Activated CD4-positive, alpha-beta T cell treated with anti-CD3 and anti-CD28 coated beads for 48 hours (primary cell): ENCODE measurements around the gene MGAT4A.
"Not testable (repeated sequence)": the region's sequence is repeated elsewhere in the genome, so short reads cannot be mapped to it uniquely, and the experiment has no call there.

Experiments used
- DNase-seq: peaks from one replicate; pipeline ENCODE4 v3.0.0-alpha.2; 2020

MGAT4A gene

GRCh38 chr2:98728088-98728718 is 2.7 kb downstream of the MGAT4A start:
- not testable (repeated sequence) for DNase-seq

GRCh38 chr2:98727369-98728087 is 3.4 kb downstream of the MGAT4A start:
- DNase-seq = no peak

- no peak for DNase-seq
Measured at GRCh38 chr2:98726735-98727368, 4.1 kb downstream of the MGAT4A start.

DNA sequence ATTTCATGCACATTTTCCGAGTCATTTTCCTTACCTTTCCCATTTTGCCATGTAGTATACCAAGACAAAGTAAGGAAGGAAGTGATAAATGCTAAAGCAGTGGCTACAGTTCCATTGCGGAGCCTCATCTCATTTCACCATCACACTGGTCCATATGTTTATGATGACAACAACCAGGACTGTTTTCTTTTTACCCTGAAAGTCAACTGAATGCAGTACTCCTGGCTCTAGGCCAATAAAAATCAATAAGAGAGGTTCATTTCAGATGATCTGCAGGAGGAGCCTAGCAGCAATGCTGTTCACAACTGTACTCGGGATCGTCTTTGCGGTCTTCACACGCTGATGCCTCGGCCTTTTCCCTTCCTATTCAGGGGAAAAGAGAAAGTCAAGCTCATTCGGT is 4.7 kb downstream of the MGAT4A start:
- no peak for DNase-seq

DNA sequence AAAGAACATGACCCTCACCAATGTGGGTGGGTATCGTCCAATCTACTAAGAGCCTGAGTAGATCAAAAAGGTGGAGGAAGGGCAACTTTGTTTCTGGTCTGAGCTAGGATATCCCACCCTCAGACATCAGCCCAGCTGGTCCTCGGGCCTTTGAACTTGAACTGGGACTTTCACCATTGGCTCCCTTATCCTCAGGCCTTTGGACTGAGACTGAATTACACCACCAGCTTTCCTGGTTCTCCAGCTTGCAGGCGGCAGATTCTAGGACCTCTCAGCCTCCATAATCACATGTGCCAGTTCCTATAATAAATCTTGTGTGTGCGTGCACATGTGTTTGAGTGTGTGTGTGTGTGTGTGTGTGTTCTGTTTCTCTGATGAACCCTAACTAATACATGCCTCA is 10.6 kb downstream of the MGAT4A start:
- DNase-seq = no peak

DNA sequence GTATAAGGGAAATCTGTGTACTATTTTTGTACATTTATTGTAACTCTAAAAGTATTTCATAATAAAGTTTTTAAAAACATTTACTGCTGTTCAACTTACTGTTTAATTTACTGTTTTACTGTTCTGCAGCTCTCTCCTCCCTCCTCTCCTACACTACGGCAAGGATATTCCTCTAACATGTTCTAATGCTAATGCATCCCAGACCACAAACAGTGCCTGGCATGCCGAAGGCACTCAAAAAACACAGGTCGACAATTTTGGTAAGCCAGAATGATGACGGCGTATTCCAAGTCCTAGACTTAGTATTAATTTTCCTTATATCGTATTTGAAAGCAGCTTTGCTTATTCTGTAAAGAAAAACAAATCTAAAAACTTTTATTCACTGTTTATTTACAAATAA is 13.3 kb downstream of the MGAT4A start:
- DNase-seq = no peak

DNA sequence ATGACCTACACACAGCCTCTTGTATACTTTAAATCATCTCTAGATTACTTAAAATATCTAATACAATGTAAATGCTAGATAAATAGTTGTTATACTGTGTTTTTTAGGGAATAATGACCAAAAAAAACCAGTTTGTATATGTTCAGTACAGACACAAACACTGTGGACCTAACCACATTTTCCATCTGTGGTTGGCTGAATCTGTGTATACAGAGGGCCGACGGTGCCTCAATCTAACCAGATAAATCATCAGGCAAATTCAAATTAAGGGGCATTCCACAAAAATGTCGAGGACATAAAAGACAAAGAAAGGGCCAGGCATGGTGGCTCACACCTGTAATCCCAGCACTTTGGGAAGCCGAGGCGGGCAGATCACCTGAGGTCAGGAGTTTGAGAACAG is 14.1 kb downstream of the MGAT4A start:
- DNase-seq = no peak

DNA sequence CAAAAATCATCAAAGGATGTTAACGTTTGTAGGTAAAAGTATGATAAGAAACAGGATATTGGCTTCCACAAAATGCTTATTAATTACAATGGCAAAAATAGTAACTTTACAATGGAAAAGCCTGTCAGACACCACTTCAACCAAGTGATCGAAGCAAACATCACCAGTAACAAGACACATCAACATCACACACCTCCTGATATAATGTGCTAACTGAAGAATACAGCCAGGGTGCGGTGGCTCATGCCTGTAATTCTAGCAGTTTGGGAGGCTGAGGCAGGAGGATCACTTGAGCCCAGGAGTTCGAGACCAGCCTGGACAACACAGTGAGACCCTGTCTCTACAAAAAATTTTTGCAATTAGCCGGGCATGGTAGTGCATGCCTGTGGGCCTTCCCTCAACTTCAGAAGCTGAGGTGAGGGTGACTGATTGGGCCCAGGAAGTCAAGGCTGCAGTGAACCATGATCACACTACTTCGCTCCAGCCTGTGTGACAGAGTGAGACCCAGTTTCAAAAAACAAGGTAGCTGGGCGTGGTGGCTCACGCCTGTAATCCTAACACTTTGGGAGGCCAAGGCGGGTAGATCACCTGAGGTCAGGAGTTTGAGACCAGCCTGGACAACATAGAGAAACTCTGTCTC is 15.0 kb downstream of the MGAT4A start:
- DNase-seq = peak; percentile 32

- DNase-seq = no peak
Measured at GRCh38 chr2:98713332-98714015, 17.5 kb downstream of the MGAT4A start.

DNA sequence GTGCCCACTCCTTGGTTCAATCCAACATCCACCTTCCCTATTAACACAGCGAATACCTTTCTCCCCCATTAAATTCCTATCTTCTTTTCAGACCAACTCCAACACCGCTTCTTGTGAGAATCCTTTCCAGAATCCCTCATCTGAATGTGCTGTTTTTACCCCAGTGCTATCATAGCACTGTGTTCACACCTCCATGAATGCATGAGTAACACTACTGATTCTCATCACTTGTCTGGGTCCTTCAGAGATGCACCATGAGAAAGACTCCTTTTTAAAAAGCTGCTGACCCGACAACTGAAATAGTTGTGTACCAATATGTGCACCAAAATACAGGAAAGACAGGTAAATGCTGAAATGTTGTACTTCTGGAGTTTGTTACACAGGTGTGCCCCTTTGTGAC is 18.8 kb downstream of the MGAT4A start:
- no peak for DNase-seq

GRCh38 chr2:98711506-98711905 is 19.4 kb downstream of the MGAT4A start:
- DNase-seq = no peak

DNA sequence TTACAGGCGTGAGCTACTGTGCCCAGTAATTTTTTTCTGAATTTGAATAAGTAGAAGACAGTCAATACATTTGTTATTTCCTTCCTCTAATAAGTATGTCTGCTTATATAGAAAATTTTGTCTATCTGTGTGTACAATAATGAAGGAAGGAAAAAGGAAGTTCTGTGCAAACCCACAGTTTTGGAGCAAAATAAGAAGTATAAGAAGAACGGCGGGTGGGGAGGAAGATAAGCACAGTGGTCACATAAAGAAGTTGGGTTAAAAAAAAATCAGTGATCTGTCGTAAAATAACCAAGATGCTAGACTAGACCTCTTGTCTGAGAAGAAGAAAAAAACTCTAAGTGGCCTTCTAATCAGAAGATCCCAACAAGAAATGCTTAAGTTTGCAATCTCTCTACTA is 20.2 kb downstream of the MGAT4A start:
- no peak for DNase-seq

DNA sequence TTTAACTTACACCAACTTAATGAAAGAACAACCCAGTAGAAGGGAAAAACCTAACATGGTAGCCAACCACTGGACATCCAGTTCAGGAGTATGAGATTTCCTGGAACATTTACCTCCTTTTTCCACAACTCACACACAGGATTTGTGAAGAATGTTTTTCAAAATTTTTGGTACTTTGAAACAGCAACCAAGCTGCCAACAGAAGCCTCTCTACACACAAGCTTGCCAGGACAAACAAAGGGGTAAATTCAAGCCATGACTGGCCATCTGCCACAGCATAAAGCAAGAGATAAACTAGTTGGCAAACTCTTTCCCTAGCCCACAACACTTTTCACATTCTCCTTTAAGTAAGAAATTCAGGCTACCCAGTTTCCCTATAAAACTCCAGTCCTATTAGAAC is 21.4 kb downstream of the MGAT4A start:
- no peak for DNase-seq

DNA sequence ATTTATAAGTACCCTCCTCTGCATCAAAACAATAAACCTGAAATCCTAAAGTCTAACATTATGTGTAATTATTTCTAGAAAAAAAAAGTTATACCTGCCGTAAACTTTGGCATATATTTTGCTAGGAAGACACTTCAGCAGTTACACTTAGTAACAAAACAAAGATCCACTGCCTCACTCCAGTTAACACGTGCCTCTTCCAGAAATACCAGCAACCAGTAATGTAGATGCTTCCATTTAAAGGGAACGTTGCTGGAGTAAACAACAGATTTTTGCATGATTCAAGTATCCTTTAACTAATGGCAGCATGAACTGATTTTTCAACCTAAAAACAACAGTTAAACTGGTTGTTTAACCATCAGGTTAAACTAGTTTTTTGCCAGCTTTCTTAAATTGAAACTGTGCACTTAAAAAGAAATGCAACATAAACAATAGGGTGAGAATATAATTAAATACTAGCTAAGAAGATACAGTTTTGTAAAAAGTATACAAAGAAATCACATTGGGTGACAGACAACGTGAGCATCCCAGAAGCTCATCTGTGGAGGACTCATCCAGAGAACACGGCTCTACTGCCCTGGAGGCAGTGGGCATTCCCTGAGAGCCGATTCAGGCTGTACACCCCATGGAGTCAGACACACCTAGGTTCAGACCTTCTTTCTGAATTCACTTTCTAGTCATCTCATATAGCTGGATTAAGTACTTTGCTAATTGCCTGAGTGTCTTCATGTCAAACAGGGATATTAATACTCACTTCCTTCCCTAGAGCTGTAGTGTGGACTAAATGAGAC is 22.3 kb downstream of the MGAT4A start:
- DNase-seq = no peak

DNA sequence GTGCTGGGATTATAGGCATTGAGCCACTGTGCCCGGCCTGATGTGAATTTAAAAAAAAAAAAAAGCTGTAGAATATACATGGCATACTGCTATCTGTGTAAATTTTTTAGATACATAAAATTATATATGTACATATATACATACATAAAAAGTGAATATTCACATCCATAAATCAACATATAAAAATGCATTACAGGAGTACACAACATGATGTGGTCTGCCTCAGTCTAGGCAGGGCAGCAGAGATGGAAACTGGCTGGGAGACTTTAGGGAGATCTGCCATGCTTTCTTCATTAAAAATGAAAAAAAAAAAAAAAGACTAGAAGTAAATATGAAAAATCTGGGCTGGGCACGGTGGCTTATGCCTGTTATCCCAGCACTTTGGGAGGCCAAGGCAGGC is 24.3 kb downstream of the MGAT4A start:
- no peak for DNase-seq

- DNase-seq = no peak
Measured at GRCh38 chr2:98705333-98705617, 25.7 kb downstream of the MGAT4A start.

- no peak for DNase-seq
Measured at GRCh38 chr2:98704499-98705332, 26.2 kb downstream of the MGAT4A start.

DNA sequence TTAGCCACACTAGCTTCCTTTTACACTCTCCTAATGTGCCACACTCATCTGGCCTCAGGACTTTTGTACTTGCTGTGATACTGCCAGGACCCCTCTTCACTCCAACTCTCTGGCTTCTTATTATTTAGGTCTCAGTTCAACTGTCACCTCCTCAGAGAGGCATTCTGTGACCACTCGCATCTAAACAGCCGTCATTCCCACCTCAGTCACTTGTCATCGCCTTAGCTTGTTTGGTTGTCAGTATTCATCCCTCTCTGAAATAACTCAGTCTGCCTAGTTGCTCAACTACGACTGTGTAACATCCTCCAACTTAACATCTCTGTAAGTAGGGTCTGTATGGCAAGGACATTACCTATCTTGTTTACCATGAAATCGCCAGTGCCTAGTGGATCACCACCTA is 27.2 kb downstream of the MGAT4A start:
- no peak for DNase-seq

- no peak for DNase-seq
Measured at GRCh38 chr2:98702858-98703620, 27.9 kb downstream of the MGAT4A start.

DNA sequence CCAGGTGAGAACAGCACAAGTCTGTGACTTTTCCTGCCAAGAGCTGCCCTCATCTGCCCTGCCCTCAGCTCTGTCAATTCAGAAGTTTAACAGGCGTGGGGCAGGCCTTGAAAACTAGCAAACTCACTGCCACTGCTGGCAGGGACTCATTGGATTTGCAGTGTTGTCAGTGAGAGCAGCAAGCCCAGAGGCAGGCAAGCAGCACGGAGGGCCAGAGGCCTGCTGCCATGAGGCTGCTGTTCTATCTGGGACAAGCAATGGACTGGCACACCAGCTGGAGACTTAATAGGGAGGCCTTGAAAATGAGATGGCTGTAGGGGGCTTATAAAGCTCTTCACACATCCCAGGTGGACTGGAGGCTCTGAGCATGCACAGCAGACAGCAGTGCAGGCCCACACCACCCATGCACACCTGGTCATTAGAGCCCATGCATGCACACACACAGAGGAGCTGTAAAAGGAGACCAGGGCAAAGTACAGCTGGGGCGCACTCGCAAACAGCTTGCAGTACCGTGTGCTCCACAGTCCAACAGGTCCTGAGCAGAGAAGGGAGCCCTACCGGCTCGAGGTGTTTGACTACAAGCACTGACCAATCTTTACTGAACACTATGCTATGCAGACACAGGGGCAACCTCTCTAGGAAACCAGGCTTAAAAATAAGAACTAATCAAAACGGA is 28.7 kb downstream of the MGAT4A start:
- no peak for DNase-seq
